ENCODE data around the gene ELOVL7.

- TF ChIP-seq CTCF (conservative IDR thresholded peaks at IDR 0.05 in 1 of 2, IDR thresholded peaks at IDR 0.05 in 1 of 2; ENCODE audit: low read depth in 1 of 2, low read length in 2 of 2) (no peak), EZH2 (IDR thresholded peaks at IDR 0.05; ENCODE audit: low read length, missing control alignments) (no peak)
Observed at GRCh38 chr5:60794691-60795090, 49.4 kb downstream of the ELOVL7 start.

All from fibroblast of lung (primary cell).